HG02885 (cell line): ENCODE measurements around the gene GRIP2.

Experiments
- ATAC-seq: cut with Tn5 transposase; IDR thresholded peaks from one replicate; pipeline ENCODE4 v1.9.1; 2021; ENCODE audit warnings: mild to moderate bottlenecking; ENCODE audit not compliant: unreplicated experiment, poor library complexity

GRIP2 gene

DNA sequence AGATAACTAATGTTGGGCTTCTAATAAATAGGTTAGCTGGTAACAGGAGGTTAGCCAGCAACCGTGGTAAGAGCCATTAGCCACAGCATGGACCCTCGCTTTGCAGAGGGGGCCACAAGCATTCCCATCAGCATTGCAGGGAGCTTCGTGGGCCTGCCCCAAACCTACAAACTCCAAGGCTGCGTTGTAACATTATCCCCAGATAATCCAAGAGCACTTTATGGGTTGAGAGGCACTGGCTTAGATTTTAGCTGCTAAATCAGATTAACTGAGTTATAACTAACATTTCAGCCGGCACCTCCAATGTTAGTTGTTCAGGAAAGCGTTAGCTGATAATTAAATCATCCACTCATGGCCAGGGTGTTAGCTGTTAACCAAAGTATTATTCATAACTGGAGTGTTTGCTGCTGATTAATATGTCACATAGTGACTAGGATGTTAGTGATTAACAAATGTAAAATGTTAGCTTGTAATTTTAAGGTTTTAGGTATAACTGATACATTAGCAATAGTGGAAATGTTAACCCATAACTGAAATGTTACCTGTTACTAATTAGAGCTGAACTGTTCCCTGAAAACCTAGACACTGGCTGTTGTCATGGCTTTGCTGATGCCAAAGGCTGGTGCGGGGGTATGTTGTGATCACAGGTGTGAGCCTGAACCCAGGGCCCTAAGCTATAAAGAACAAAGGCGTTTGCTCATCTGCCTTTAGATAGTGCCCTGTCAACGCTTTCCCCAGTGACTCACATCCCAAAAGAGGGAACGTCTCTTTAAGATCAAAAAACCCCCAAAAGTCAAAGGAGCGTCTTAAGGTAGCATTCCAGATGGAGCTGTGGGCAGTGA lies 81.5 kb downstream of the GRIP2 start:
- ATAC-seq = no peak

DNA sequence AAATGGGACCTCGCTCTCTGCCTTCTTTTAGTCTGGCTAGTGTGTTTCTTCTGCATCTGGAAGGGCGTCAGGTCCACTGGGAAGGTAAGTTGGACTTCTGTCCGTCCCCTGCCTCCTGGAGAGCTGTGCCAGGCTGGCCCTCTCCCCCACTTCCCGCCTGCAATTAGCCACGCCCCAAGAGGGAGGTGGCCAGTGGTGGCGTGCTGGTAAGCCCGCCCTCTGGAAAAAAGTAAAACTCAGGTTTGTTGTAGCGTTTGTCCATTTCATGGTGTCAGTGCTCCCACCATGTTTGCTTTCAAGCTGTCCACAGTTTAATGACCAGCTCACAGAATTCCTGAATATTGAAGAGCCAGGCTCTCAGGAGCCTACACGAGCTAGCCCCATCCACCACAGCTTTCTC lies 82.1 kb downstream of the GRIP2 start:
- ATAC-seq = no peak

DNA sequence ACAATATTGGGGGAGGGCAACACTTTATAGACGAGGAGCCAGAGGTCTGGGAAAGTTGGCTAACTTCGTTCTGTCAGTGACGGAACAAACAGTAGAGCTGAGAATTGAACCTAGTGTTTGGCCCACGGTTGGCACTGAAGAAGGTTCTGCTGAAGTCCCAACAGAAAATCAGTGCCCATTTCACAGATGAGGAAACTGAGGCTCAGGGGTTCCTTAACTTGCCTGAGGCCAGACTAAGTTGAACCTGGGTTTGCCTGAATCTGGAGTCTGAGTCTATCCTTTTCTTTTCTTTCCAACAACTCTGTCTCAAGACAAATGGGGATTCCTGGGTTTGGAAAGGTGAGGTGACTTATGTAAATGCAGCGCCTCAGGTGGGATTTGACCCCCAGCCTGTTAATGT lies 82.7 kb downstream of the GRIP2 start:
- ATAC-seq = no peak

GRCh38 chr3:14456794-14457193 lies 83.3 kb downstream of the GRIP2 start:
- no peak for ATAC-seq

GRCh38 chr3:14455571-14456317 lies 84.4 kb downstream of the GRIP2 start:
- ATAC-seq = no peak

GRCh38 chr3:14454639-14455310 lies 85.4 kb downstream of the GRIP2 start:
- no peak for ATAC-seq

- ATAC-seq = no peak
Observed at GRCh38 chr3:14453876-14454638, 86.1 kb downstream of the GRIP2 start.

DNA sequence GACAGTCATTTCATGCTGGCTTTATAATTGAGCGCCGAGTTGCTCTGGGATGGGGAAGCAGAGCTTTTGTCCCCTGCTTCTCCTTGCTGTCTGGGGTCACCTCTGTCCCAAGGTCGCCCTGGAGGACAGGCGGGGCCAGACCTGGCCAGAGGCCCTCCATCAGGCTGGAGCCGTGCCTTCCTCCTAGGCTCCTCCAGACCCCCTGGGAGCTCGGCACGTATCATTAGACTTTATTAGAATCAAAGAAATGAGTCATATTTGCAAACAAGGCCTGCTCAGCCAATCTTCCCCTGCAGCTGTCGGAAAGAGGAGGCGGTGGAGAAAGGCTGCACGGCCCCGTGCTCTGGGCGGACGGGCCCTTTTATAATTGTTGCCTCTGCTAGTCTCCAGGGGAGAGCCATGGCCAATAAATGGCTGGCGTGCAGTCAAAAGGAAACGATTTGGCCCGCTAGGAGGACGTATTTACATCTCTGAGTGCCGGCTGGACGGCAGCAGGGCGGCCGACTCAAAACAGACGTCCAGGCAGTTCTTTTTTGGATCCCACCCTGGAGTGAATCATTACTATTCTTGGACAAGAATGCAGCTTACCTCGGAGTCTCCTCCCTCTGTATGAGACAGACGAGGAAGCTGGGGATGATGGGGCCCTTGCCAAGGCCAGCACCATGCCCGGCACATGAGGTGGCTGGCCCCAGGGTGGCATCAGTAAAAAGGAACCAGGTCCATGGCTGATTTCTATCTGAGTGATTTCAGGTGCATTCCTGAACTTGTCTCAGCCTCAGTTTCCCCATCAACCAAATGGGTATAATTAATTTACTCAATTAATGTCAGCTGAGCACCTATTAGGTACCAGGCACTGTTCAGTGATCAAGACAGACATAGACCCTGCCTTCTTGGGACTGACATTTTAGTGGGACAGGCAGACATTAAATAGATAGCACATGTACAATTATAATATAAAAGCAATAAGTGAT lies 87.1 kb downstream of the GRIP2 start:
- no peak for ATAC-seq

GRCh38 chr3:14451844-14452739 lies 88.0 kb downstream of the GRIP2 start:
- ATAC-seq = no peak

- ATAC-seq = no peak
Observed at GRCh38 chr3:14450922-14451606, 89.1 kb downstream of the GRIP2 start.

GRCh38 chr3:14450506-14450905 lies 89.6 kb downstream of the GRIP2 start:
- ATAC-seq = no peak

DNA sequence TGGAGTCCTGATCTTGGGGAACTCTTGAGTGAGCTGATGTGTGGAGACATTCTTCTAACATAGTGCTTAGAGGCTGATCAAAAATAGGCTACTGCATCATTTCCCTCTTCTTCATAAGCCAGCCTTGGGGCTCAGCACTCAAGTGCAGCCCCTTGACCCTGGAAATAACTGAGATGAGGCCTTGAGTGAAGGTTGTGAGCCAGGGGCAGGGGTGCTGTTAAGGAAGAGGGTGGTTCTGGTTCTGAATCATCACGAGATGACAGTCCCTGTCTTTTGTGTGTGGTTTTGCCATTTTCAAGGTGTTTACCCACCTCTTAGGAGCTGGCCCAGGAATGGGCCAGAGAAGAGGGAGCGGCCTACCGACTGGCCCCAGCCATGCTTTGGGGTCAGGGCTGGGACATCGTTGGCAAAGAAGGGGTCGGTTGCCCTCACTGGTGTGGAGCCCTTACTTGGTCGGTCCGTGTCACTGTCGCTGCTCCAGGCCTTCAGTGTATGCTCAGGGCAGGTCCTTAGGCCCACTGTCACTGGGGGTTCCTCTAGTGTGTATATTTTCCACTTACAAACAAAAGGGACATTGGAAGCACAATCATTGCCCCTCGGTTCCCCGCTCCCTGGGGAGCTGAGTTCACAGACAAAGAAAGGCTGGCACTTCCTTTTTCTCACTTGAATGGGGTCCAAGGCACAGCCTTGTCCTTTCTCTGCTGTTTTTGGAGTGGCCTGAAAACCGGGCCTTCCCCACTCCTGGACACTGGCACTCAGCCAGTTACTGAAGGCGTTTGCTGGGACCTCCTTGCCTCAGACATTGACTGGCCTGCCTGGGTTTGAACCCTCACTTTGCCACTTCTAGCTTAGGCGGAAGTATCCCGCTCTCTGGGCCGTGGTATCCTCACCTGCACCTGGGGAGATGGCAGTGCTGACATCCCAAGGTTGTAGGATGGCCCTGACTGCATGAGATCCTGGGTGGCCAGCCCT lies 91.1 kb downstream of the GRIP2 start:
- ATAC-seq = no peak

- no peak for ATAC-seq
Observed at GRCh38 chr3:14448063-14448462, 92.1 kb downstream of the GRIP2 start.

GRCh38 chr3:14446988-14447570 lies 93.1 kb downstream of the GRIP2 start:
- no peak for ATAC-seq

DNA sequence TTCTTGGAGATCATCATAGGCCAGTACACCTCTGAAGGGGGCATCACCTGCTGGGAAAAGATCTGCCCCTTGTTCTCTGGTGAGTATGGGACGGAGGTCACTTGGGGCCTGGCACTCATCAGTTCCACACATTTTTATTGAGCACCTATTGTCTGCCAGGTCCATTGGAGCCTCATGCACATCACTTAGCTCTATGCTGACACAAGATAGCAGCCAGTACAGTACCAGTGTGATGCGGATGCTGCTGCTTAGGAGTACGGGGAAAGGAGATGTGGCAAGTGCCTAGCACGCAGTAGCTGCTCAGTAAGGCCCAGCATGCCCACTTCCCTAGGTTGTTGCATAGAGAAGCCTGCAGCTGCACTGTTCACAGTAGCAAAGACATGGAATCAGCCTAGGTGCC lies 94.4 kb downstream of the GRIP2 start:
- ATAC-seq = no peak

DNA sequence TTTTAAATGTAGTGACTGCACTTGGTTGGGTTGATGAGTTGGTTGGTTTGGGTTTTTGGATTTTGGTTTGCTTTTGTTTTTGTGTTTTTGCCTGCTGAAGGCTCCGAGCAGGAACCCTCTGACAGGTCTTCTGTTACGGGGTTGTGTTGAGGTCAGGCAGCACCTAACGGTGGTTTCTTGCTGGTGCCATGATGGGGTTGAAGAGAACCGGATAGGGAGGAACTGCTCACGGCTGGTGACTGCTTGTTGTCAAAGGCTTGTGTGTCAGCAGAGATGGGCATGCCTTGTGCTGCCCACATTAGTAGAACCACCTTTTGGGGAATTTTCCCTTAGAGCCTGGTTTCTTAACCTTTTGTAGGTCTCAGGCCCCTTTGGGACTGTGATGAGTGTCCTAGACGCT lies 95.8 kb downstream of the GRIP2 start:
- no peak for ATAC-seq
